Osteocyte (in vitro differentiated cells): ENCODE measurements around the gene DTD1. TPM values are rescaled to one million over a fixed set of nuclear protein-coding genes. Genes with fewer than 3 reads are reported as not detected.

ENCODE experiments used
- DNase-seq: peaks from one replicate; pipeline ENCODE4 v3.0.0; 2021; ENCODE audit warnings: mixed read lengths; ENCODE audit not compliant: unreplicated experiment; ENCODE audit errors: extremely low spot score
- H3K27ac Mint-ChIP-seq: one replicate; pipeline ENCODE4 v1.8.0; 2021; ENCODE audit warnings: mild to moderate bottlenecking, mixed read lengths; ENCODE audit not compliant: unreplicated experiment
- H3K27me3 Mint-ChIP-seq: one replicate; pipeline ENCODE4 v1.8.0; 2021; ENCODE audit warnings: mixed read lengths; ENCODE audit not compliant: unreplicated experiment
- H3K36me3 Mint-ChIP-seq: one replicate; pipeline ENCODE4 v1.8.0; 2021; ENCODE audit warnings: mixed read lengths; ENCODE audit not compliant: unreplicated experiment
- H3K4me1 Mint-ChIP-seq: one replicate; pipeline ENCODE4 v1.8.0; 2021; ENCODE audit warnings: mixed read lengths; ENCODE audit not compliant: unreplicated experiment
- H3K4me3 Mint-ChIP-seq: one replicate; pipeline ENCODE4 v1.8.0; 2021; ENCODE audit warnings: mild to moderate bottlenecking, moderate library complexity, mixed read lengths; ENCODE audit not compliant: unreplicated experiment
- H3K9me3 Mint-ChIP-seq: one replicate; pipeline ENCODE4 v1.8.0; 2021; ENCODE audit warnings: mixed read lengths; ENCODE audit not compliant: unreplicated experiment
- total RNA-seq: library from RNA; stranded (reverse); gene quantifications from 2 replicates; pipeline ENCODE4 v1.2.1, GENCODE V29; 2021
- TF ChIP-seq, protein P1 (sequence below): fragments of 200-600 bp; sonication (generic); IDR thresholded peaks from 2 replicates; pipeline ENCODE4 v1.5.0; 2021; ENCODE audit warnings: antibody characterized with exemption, mild to moderate bottlenecking, moderate library complexity

The DTD1 gene
- total RNA-seq, 1 donor from 2014 or later: 26.2 TPM

DNA sequence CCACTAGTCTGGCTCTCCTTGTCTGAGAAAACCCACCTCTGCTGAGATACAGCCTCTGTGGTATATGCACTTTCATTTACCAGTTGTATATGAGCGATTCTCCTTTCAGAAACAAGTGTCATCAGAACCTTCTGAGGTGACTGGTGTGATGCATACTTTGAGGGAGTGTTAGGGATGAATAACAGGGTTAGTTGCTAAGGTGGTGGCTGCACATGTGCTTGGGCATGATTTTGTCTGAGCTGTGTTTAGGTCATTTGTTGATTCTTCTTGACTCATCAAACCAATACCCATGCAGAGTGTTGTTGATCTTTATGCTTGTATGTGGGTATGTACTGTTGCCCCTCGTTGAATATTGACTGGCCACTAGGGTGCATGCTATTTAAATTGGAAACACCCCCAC is 25.7 kb downstream of the DTD1 start:
- no peak for DNase-seq
- H3K4me3 Mint-ChIP-seq: no peak overlapping the region

DNA sequence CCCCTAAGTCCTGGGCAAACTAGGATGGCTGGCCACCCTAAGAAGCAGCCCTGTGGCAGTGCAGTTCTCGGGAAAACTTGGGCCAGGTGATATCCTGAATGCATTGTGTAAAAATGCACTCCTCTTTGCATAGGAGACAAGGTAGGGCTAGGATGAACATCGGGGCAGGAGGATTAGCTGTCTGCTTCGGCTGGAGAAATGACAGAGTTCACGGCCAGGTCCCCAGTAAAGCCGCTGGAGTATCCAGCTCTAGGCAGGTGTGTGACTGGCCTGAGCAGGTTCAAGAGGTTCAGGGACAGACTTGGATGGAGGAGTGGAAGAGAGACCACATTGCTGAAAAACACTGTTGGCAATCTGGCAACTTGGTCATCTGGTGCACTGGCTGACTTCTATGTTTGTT is 26.4 kb downstream of the DTD1 start:
- H3K36me3 Mint-ChIP-seq: peaks cover 20% of the 10 kb centered on the region
- H3K27ac Mint-ChIP-seq: no peak overlapping the region
- no peak for DNase-seq
- H3K4me3 Mint-ChIP-seq: no peak overlapping the region
- H3K4me1 Mint-ChIP-seq: no peaks in the 10 kb centered on the region
- no peaks in the 10 kb centered on the region for H3K27me3 Mint-ChIP-seq
- peaks cover 6% of the 10 kb centered on the region for H3K9me3 Mint-ChIP-seq
- TF ChIP-seq, protein P1, sequence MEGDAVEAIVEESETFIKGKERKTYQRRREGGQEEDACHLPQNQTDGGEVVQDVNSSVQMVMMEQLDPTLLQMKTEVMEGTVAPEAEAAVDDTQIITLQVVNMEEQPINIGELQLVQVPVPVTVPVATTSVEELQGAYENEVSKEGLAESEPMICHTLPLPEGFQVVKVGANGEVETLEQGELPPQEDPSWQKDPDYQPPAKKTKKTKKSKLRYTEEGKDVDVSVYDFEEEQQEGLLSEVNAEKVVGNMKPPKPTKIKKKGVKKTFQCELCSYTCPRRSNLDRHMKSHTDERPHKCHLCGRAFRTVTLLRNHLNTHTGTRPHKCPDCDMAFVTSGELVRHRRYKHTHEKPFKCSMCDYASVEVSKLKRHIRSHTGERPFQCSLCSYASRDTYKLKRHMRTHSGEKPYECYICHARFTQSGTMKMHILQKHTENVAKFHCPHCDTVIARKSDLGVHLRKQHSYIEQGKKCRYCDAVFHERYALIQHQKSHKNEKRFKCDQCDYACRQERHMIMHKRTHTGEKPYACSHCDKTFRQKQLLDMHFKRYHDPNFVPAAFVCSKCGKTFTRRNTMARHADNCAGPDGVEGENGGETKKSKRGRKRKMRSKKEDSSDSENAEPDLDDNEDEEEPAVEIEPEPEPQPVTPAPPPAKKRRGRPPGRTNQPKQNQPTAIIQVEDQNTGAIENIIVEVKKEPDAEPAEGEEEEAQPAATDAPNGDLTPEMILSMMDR: no peak

More for the DNA sequence above, 25.7 kb downstream of the DTD1 start:
- H3K9me3 Mint-ChIP-seq: peaks cover 6% of the 10 kb centered on the region
- H3K36me3 Mint-ChIP-seq: peaks cover 18% of the 10 kb centered on the region
- H3K27me3 Mint-ChIP-seq: no peaks in the 10 kb centered on the region
- TF ChIP-seq, protein P1: no peak
- H3K4me1 Mint-ChIP-seq: no peaks in the 10 kb centered on the region
- no peak overlapping the region for H3K27ac Mint-ChIP-seq

DNA sequence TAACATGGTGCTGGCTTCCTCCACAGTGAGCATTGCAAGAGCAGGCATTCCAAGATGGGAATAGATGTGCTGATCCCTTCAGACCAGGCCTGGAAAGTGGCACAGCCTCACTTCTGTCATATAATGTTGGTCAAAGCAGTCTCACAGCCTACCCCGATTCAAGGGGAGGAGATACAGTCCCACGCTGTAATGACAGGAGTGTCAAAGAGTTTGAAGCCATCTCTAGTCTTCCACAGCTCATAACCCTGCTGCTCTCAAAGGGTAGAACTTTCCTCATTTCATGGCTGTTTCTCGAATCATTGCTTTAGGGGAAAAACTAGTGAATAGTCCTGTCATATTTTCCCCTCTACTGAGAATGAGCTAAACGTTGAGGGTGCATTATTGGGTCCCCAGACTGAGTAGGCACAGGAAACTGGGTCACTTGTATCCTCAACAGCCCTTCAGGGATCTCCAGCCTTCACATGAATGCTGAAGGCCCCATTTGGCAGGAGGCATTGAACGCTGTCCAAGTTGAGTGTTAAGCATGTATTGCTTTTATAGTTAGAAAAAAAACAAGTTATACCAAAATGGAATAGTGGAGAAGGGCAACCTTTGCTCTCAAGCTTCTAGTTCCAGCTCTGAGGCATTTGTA is 27.3 kb downstream of the DTD1 start:
- no peak for DNase-seq
- peaks cover 16% of the 10 kb centered on the region for H3K36me3 Mint-ChIP-seq
- no peaks in the 10 kb centered on the region for H3K27me3 Mint-ChIP-seq
- H3K9me3 Mint-ChIP-seq: peaks cover 6% of the 10 kb centered on the region
- H3K4me1 Mint-ChIP-seq: no peaks in the 10 kb centered on the region
- no peak overlapping the region for H3K27ac Mint-ChIP-seq
- TF ChIP-seq, protein P1: no peak
- no peak overlapping the region for H3K4me3 Mint-ChIP-seq

DNA sequence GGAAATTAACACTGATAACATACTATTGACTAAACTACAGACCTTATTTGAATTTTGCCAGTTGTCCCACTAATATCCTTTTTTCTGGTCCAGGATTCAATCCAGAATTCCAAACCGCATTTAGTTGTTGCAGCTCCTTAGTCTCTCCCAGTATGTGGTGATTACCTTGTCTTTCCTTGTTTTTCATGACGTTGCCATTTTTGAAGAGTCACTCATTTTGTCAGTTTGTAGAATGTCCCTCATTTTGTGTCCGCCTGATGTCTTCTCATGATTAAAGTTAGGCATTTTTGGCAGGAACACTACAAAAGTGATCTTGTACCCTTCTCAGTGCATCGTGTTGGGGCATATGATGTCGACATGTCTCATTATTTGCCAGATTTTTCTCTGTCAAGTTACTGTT is 33.1 kb downstream of the DTD1 start:
- H3K9me3 Mint-ChIP-seq: peaks cover 6% of the 10 kb centered on the region
- H3K4me1 Mint-ChIP-seq: no peaks in the 10 kb centered on the region
- no peak overlapping the region for H3K4me3 Mint-ChIP-seq
- DNase-seq: no peak
- H3K36me3 Mint-ChIP-seq: peaks cover 13% of the 10 kb centered on the region
- no peak overlapping the region for H3K27ac Mint-ChIP-seq
- TF ChIP-seq, protein P1: no peak
- H3K27me3 Mint-ChIP-seq: no peaks in the 10 kb centered on the region

DNA sequence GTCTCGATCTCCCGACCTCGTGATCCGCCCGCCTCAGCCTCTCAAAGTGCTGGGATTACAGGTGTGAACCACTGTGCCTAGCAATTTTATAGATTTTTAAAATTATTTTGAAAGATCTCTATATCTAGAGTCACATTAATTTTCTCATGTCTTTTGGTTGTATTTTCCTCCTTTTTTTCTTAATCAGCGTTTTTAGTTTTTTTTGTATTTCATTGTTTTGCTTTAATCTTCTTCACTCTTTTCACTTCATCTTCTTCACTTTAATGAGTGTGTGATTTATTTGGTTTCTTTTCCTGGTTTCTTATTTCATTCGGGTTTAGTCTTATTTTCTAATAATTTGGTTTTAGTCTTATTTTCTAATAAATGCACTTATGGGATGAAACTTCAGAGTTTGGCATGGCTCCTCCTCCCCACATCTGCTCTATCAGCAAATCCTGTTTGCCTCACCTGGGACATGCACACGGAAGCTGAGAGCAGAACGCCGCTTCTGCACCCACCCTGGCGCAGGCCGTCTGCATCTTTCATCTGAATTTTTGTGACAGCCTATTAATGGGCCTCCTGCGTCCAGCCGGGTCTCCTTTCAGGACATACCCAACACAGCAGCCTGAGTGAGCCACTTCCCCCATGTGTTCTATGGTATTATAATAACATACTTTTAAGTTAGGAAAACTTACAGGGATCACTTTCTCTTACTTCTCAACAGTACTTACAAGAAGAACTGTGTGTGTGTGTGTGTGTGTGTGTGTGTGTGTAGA is 35.5 kb downstream of the DTD1 start:
- Mint-ChIP-seq H3K27me3 (no peaks in the 10 kb centered on the region), H3K4me1 (no peaks in the 10 kb centered on the region), H3K27ac (no peak overlapping the region), H3K4me3 (no peak overlapping the region), H3K9me3 (no peaks in the 10 kb centered on the region), H3K36me3 (peaks cover 4% of the 10 kb centered on the region)
- no peak for DNase-seq
- TF ChIP-seq, protein P1: no peak
